C4-2B (cell line): ENCODE data around the gene CRYBB1.

ENCODE experiments used
- ZFX ChIP-seq: fragments of 450-650 bp; IDR thresholded peaks from 2 replicates; pipeline ENCODE4 v1.6.1; 2017
- TF ChIP-seq, protein P1 (sequence below): fragments of 450-650 bp; conservative IDR thresholded peaks from 2 replicates; pipeline ENCODE4 v1.5.1; 2017; ENCODE audit warnings: mild to moderate bottlenecking

GRCh38 chr22:26565181-26565580, 52.6 kb downstream of the CRYBB1 start:
- TF ChIP-seq, protein P1, sequence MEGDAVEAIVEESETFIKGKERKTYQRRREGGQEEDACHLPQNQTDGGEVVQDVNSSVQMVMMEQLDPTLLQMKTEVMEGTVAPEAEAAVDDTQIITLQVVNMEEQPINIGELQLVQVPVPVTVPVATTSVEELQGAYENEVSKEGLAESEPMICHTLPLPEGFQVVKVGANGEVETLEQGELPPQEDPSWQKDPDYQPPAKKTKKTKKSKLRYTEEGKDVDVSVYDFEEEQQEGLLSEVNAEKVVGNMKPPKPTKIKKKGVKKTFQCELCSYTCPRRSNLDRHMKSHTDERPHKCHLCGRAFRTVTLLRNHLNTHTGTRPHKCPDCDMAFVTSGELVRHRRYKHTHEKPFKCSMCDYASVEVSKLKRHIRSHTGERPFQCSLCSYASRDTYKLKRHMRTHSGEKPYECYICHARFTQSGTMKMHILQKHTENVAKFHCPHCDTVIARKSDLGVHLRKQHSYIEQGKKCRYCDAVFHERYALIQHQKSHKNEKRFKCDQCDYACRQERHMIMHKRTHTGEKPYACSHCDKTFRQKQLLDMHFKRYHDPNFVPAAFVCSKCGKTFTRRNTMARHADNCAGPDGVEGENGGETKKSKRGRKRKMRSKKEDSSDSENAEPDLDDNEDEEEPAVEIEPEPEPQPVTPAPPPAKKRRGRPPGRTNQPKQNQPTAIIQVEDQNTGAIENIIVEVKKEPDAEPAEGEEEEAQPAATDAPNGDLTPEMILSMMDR, result no peak
- TF ChIP-seq ZFX, result no peak
